Measurements from ENCODE around the gene NTM. TPM values are rescaled to one million over a fixed set of nuclear protein-coding genes. Genes with fewer than 3 reads are reported as not detected.

The NTM gene
- total RNA-seq, 1 experiment from 2014 or later, result 16.4 TPM

DNA sequence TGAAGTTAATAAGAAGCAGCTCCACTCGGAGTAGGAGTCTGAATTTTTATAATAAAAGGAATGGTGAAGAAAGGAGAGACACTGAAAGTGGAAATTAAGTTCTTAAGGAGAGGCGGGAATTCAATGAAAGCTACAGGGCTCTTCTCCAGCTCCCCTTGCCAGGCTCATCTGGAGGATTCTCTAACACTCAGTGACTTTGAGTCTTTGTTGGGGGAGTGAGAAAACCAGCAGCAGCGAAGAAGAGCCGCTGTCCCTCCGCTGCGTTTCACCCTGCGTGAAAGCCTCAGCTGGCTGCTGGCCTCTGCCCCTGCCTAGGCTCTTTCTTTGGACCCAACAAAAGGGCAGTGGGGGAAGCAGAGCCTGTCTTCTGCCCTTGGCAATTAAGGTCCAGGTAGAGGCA, 113.0 kb downstream of the NTM start (continued):
- TF ChIP-seq, protein P1, sequence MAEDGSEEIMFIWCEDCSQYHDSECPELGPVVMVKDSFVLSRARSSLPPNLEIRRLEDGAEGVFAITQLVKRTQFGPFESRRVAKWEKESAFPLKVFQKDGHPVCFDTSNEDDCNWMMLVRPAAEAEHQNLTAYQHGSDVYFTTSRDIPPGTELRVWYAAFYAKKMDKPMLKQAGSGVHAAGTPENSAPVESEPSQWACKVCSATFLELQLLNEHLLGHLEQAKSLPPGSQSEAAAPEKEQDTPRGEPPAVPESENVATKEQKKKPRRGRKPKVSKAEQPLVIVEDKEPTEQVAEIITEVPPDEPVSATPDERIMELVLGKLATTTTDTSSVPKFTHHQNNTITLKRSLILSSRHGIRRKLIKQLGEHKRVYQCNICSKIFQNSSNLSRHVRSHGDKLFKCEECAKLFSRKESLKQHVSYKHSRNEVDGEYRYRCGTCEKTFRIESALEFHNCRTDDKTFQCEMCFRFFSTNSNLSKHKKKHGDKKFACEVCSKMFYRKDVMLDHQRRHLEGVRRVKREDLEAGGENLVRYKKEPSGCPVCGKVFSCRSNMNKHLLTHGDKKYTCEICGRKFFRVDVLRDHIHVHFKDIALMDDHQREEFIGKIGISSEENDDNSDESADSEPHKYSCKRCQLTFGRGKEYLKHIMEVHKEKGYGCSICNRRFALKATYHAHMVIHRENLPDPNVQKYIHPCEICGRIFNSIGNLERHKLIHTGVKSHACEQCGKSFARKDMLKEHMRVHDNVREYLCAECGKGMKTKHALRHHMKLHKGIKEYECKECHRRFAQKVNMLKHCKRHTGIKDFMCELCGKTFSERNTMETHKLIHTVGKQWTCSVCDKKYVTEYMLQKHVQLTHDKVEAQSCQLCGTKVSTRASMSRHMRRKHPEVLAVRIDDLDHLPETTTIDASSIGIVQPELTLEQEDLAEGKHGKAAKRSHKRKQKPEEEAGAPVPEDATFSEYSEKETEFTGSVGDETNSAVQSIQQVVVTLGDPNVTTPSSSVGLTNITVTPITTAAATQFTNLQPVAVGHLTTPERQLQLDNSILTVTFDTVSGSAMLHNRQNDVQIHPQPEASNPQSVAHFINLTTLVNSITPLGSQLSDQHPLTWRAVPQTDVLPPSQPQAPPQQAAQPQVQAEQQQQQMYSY (CRISPR knock-in tag; IDR thresholded peaks at IDR 0.05), result no peak
- TF ChIP-seq FOXP1 (CRISPR knock-in tag; IDR thresholded peaks at IDR 0.05; ENCODE audit: borderline replicate concordance), result no peak
- TF ChIP-seq NR1H2 (CRISPR knock-in tag; IDR thresholded peaks at IDR 0.05), result no peak
- no peak for TF ChIP-seq ZNF263 (CRISPR knock-in tag; IDR thresholded peaks at IDR 0.05; ENCODE audit: low read depth)

DNA sequence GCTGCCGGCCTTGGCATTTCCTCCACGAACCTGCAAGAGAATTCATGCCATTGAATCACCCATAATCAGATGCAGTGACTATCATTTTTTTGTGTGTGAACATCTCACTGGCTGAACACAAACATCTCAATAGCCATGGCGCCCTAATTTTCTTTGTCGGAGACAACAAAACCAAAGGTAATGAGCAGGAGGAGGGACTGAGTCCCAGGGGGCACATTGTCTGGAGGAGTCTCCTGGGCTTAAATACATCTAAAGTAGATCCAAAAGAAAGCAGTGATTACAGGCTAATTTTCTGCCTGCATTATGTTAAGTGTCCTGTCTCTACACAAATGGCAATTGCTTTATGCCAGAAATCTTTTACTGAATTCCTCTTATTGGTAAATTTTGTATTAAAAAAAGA, 113.5 kb downstream of the NTM start:
- no peaks in the 10 kb centered on the region for H3K9me3 Mint-ChIP-seq
- no peaks in the 10 kb centered on the region for H3K36me3 Mint-ChIP-seq
- ChIA-PET POLR2A (no interaction called here), CTCF (interaction anchor here (1.2 kb wide), 1 partner anchor 18 kb away, joined by 11 read pairs; no protein-coding TSS in a partner anchor)
- H3K27me3 Mint-ChIP-seq (ENCODE audit: low read depth), result peaks cover 6% of the 10 kb centered on the region
- no peak for ATAC-seq
- H3K27ac Mint-ChIP-seq, result no peak overlapping the region
- peaks cover 15% of the 10 kb centered on the region for H3K4me1 Mint-ChIP-seq
- no peak overlapping the region for H3K4me3 Mint-ChIP-seq
- TF ChIP-seq ZNF138 (CRISPR knock-in tag; conservative IDR thresholded peaks at IDR 0.05), result no peak
- TF ChIP-seq PRRX2 (CRISPR knock-in tag; IDR thresholded peaks at IDR 0.05), result no peak
- TF ChIP-seq IRF1 (CRISPR knock-in tag; IDR thresholded peaks at IDR 0.05), result no peak
- TF ChIP-seq ZNF121 (CRISPR knock-in tag; IDR thresholded peaks at IDR 0.05), result no peak
- TF ChIP-seq, protein P2, sequence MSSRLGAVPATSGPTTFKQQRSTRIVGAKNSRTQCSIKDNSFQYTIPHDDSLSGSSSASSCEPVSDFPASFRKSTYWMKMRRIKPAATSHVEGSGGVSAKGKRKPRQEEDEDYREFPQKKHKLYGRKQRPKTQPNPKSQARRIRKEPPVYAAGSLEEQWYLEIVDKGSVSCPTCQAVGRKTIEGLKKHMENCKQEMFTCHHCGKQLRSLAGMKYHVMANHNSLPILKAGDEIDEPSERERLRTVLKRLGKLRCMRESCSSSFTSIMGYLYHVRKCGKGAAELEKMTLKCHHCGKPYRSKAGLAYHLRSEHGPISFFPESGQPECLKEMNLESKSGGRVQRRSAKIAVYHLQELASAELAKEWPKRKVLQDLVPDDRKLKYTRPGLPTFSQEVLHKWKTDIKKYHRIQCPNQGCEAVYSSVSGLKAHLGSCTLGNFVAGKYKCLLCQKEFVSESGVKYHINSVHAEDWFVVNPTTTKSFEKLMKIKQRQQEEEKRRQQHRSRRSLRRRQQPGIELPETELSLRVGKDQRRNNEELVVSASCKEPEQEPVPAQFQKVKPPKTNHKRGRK (CRISPR knock-in tag; IDR thresholded peaks at IDR 0.05; ENCODE audit: borderline replicate concordance), result no peak
- TF ChIP-seq KAT7 (CRISPR knock-in tag; IDR thresholded peaks at IDR 0.05; ENCODE audit: borderline replicate concordance), result no peak
- TF ChIP-seq CREB1 (CRISPR knock-in tag; IDR thresholded peaks at IDR 0.05), result no peak
- TF ChIP-seq, protein P3, sequence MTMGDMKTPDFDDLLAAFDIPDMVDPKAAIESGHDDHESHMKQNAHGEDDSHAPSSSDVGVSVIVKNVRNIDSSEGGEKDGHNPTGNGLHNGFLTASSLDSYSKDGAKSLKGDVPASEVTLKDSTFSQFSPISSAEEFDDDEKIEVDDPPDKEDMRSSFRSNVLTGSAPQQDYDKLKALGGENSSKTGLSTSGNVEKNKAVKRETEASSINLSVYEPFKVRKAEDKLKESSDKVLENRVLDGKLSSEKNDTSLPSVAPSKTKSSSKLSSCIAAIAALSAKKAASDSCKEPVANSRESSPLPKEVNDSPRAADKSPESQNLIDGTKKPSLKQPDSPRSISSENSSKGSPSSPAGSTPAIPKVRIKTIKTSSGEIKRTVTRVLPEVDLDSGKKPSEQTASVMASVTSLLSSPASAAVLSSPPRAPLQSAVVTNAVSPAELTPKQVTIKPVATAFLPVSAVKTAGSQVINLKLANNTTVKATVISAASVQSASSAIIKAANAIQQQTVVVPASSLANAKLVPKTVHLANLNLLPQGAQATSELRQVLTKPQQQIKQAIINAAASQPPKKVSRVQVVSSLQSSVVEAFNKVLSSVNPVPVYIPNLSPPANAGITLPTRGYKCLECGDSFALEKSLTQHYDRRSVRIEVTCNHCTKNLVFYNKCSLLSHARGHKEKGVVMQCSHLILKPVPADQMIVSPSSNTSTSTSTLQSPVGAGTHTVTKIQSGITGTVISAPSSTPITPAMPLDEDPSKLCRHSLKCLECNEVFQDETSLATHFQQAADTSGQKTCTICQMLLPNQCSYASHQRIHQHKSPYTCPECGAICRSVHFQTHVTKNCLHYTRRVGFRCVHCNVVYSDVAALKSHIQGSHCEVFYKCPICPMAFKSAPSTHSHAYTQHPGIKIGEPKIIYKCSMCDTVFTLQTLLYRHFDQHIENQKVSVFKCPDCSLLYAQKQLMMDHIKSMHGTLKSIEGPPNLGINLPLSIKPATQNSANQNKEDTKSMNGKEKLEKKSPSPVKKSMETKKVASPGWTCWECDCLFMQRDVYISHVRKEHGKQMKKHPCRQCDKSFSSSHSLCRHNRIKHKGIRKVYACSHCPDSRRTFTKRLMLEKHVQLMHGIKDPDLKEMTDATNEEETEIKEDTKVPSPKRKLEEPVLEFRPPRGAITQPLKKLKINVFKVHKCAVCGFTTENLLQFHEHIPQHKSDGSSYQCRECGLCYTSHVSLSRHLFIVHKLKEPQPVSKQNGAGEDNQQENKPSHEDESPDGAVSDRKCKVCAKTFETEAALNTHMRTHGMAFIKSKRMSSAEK (CRISPR knock-in tag; IDR thresholded peaks at IDR 0.05; ENCODE audit: borderline replicate concordance), result no peak
- DNase-seq (ENCODE audit: low spot score), result no peak

DNA sequence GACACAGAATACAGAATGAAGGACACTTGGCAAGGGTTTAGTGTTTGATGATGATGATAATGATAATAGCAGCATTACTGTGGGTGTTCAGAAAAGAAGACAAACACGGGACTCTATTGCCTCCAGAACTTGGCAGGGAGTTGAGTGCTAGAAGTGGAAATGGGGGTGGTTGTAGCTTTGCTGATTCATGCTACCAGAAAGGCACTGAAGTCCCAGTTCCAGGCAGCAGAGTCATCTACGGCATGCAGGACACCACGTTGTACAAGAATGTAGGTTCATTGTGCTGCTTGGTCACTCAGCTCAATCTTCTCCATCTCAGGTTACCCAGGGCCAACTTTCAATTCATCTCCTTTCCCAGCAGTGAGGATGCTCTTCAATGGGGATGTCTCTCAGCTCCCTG, 115.7 kb downstream of the NTM start:
- CTCF ChIA-PET, result interaction anchor here (1.0 kb wide), 1 partner anchor 20 kb away, joined by 3 read pairs; no protein-coding TSS in a partner anchor
- POLR2A ChIA-PET, result no interaction called here
- TF ChIP-seq ZNF423 (CRISPR knock-in tag; IDR thresholded peaks at IDR 0.05) (no peak), IRF1 (CRISPR knock-in tag; IDR thresholded peaks at IDR 0.05) (no peak), CBFB (CRISPR knock-in tag; IDR thresholded peaks at IDR 0.05; ENCODE audit: low read depth) (no peak), NFYB (CRISPR knock-in tag; conservative IDR thresholded peaks at IDR 0.05; ENCODE audit: low read depth) (no peak), MYBL2 (CRISPR knock-in tag; IDR thresholded peaks at IDR 0.05) (no peak), ARID4B (CRISPR knock-in tag; IDR thresholded peaks at IDR 0.05; ENCODE audit: borderline replicate concordance) (no peak), IRF2 (CRISPR knock-in tag; IDR thresholded peaks at IDR 0.05; ENCODE audit: borderline replicate concordance, low read depth) (no peak), TP53 (CRISPR knock-in tag; IDR thresholded peaks at IDR 0.05) (no peak)

More for the DNA sequence above, 115.7 kb downstream of the NTM start:
- H3K36me3 Mint-ChIP-seq, result no peaks in the 10 kb centered on the region
- H3K9me3 Mint-ChIP-seq, result no peaks in the 10 kb centered on the region
- ATAC-seq (no peak), DNase-seq (ENCODE audit: low spot score) (no peak)
- H3K4me3 Mint-ChIP-seq, result no peak overlapping the region
- peaks cover 6% of the 10 kb centered on the region for H3K27me3 Mint-ChIP-seq (ENCODE audit: low read depth)
- no peak overlapping the region for H3K27ac Mint-ChIP-seq
- H3K4me1 Mint-ChIP-seq, result peaks cover 25% of the 10 kb centered on the region
